ENCODE measurements around the gene GLRX3.
"Not testable (repeated sequence)": the region's sequence is repeated elsewhere in the genome, so short reads cannot be mapped to it uniquely, and the experiment has no call there.

The GLRX3 gene

GRCh38 chr10:130136226-130137089 is at the start of gene GLRX3:
TSS of gene GLRX3 (plus strand) at chr10:130136391. CDS start at chr10:130136421, 30 bp downstream.
- peak; percentile 98 for DNase-seq (ENCODE audit: low spot score)

- DNase-seq (ENCODE audit: low spot score): not testable (repeated sequence)
Measured at GRCh38 chr10:130090565-130090964, 45.6 kb upstream of the GLRX3 start.

- no peak for DNase-seq (ENCODE audit: low spot score)
Measured at GRCh38 chr10:130099344-130099743, 36.8 kb upstream of the GLRX3 start.

GRCh38 chr10:130105724-130106123 is 30.5 kb upstream of the GLRX3 start:
- DNase-seq (ENCODE audit: low spot score): no peak

GRCh38 chr10:130108146-130108545 is 28.0 kb upstream of the GLRX3 start:
- DNase-seq (ENCODE audit: low spot score): not testable (repeated sequence)

GRCh38 chr10:130108934-130109604 is 27.1 kb upstream of the GLRX3 start:
- no peak for DNase-seq (ENCODE audit: low spot score)

- peak; percentile 79 for DNase-seq (ENCODE audit: low spot score)
Measured at GRCh38 chr10:130109796-130110245, 26.4 kb upstream of the GLRX3 start.

GRCh38 chr10:130110246-130111112 is 25.7 kb upstream of the GLRX3 start, which contains the start of gene C10orf143:
TSS of gene C10orf143 (minus strand) at chr10:130110830. CDS start at chr10:130110772, 58 bp downstream.
- peak; percentile 99 for DNase-seq (ENCODE audit: low spot score)

GRCh38 chr10:130111113-130111851 is 24.9 kb upstream of the GLRX3 start:
- DNase-seq (ENCODE audit: low spot score): peak; percentile 95

- DNase-seq (ENCODE audit: low spot score): no peak
Measured at GRCh38 chr10:130111852-130112180, 24.4 kb upstream of the GLRX3 start.

GRCh38 chr10:130112821-130113220 is 23.4 kb upstream of the GLRX3 start:
- no peak for DNase-seq (ENCODE audit: low spot score)

- not testable (repeated sequence) for DNase-seq (ENCODE audit: low spot score)
Measured at GRCh38 chr10:130116942-130117341, 19.2 kb upstream of the GLRX3 start.

GRCh38 chr10:130117535-130117934 is 18.7 kb upstream of the GLRX3 start:
- not testable (repeated sequence) for DNase-seq (ENCODE audit: low spot score)

- DNase-seq (ENCODE audit: low spot score): no peak
Measured at GRCh38 chr10:130121486-130122079, 14.6 kb upstream of the GLRX3 start.

GRCh38 chr10:130127364-130128061 is 8.7 kb upstream of the GLRX3 start:
- peak; percentile 91 for DNase-seq (ENCODE audit: low spot score)

GRCh38 chr10:130128062-130128781 is 8.0 kb upstream of the GLRX3 start:
- DNase-seq (ENCODE audit: low spot score): no peak

- no peak for DNase-seq (ENCODE audit: low spot score)
Measured at GRCh38 chr10:130128922-130129321, 7.3 kb upstream of the GLRX3 start.

GRCh38 chr10:130135676-130136225 is 440 bp upstream of the GLRX3 start:
- no peak for DNase-seq (ENCODE audit: low spot score)

GRCh38 chr10:130137090-130137448 is 878 bp downstream of the GLRX3 start:
- DNase-seq (ENCODE audit: low spot score): peak; percentile 43

All from AG20443 (cell line).